ENCODE data around the gene HOXB9. TPM values are rescaled to one million over a fixed set of nuclear protein-coding genes. Genes with fewer than 3 reads are reported as not detected.

Gene HOXB9
- not detected for total RNA-seq (2013)
- polyA plus RNA-seq (not detected), polyA minus RNA-seq (0.14 and 0.56 TPM in 2 replicates), total RNA-seq (0 to 1.5 (median 0.06) reads per million in 11 experiments)

- H3K9me3 Mint-ChIP-seq = peaks cover 0 to 12% (median 2%) of the 10 kb centered on the region in 7 donors
- H3K79me2 ChIP-seq (ENCODE audit: insufficient read depth, low read length) = no peaks in the 10 kb centered on the region
- no peaks in the 10 kb centered on the region for H3K36me3 Mint-ChIP-seq
- H3K27ac ChIP-seq (ENCODE audit: low read depth in 1 of 2, low read length in 2 of 2) = no peak within 1 kb of the TSS
- WGBS (ENCODE audit: insufficient coverage) = 3% methylated on average over 26 of the region's 50 CpGs
- H3K27me3 ChIP-seq (ENCODE audit: control insufficient read depth in 2 of 2, insufficient read depth in 2 of 2, low read length in 2 of 2) = peaks cover 72 to 100% of the 10 kb centered on the region in 2 donors
- DNase-seq = no peak
- peak within 1 kb of the TSS in 1 of 3 experiments; percentile 46 for H3K4me3 ChIP-seq (replicated peaks in 1 of 3; ENCODE audit: low read depth in 2 of 3, low read length in 3 of 3)
- peaks cover 8% of the 10 kb centered on the region for H3K4me1 Mint-ChIP-seq
- no peak within 1 kb of the TSS for H3K9ac ChIP-seq (ENCODE audit: insufficient read depth, low read length, poor library complexity, severe bottlenecking)
- H3K36me3 ChIP-seq (replicated peaks in 1 of 2; ENCODE audit: control insufficient read depth in 1 of 2, insufficient read depth in 2 of 2, low read length in 2 of 2) = no peaks in the 10 kb centered on the region
- H4K20me1 ChIP-seq (ENCODE audit: insufficient read depth, low read length) = no peaks in the 10 kb centered on the region
- peak within 1 kb of the TSS; percentile 68 to 88 for H3K4me3 Mint-ChIP-seq
- H3K4me1 ChIP-seq (ENCODE audit: control insufficient read depth in 1 of 2, insufficient read depth in 2 of 2, low read length in 2 of 2) = peaks cover 5 to 13% of the 10 kb centered on the region in 2 donors
- intact Hi-C loops (cut with micrococcal nuclease) = no loop called here
- peak within 1 kb of the TSS; percentile 42 for H3K4me2 ChIP-seq (replicated peaks; ENCODE audit: extremely low read depth, low read length, poor library complexity, severe bottlenecking)
- peak within 1 kb of the TSS; percentile 11 for H2AFZ ChIP-seq (ENCODE audit: insufficient read depth, low read depth, low read length, poor library complexity, severe bottlenecking)
- H3K27ac Mint-ChIP-seq = peak within 1 kb of the TSS in 1 of 7 donors; percentile 31
- TF ChIP-seq, protein P1, sequence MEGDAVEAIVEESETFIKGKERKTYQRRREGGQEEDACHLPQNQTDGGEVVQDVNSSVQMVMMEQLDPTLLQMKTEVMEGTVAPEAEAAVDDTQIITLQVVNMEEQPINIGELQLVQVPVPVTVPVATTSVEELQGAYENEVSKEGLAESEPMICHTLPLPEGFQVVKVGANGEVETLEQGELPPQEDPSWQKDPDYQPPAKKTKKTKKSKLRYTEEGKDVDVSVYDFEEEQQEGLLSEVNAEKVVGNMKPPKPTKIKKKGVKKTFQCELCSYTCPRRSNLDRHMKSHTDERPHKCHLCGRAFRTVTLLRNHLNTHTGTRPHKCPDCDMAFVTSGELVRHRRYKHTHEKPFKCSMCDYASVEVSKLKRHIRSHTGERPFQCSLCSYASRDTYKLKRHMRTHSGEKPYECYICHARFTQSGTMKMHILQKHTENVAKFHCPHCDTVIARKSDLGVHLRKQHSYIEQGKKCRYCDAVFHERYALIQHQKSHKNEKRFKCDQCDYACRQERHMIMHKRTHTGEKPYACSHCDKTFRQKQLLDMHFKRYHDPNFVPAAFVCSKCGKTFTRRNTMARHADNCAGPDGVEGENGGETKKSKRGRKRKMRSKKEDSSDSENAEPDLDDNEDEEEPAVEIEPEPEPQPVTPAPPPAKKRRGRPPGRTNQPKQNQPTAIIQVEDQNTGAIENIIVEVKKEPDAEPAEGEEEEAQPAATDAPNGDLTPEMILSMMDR (IDR thresholded peaks at IDR 0.05) = no peak
- peaks cover 88 to 98% (median 95%) of the 10 kb centered on the region in 3 donors for H3K27me3 Mint-ChIP-seq (ENCODE audit: low read depth in 3 of 3)
- peaks cover 0 to 14% of the 10 kb centered on the region in 2 donors for H3K9me3 ChIP-seq (replicated peaks in 1 of 2; ENCODE audit: control insufficient read depth in 1 of 2, insufficient read depth in 1 of 2, low read length in 2 of 2)
Measured at GRCh38 chr17:48626245-48627117, at the start of gene HOXB9. Gene HOXB9 (minus strand): TSS chr17:48626358. CDS start chr17:48626269, 89 bp downstream.

DNA sequence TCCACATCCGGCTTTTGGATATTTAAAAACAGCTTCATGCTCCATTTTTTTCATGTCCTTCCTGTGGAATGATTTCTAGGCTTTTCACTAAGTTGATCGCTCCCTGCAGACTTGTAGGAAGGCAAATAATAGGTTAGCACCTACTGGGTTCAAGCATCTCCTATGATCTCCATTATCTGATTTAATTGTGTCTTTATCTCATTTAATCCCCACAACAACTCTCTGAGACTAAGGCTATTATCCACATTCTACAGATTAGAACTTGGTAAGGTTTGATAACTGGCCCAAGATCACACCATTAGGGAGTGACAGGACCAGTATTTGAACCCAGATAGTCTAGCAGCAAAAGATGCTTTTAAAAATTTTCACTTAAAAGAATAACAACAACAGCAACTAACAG is 46.2 kb upstream of the HOXB9 start:
- no peaks in the 10 kb centered on the region for H3K36me3 Mint-ChIP-seq

More for the DNA sequence above, 46.2 kb upstream of the HOXB9 start:
- Histone ChIP-seq H3K27me3 (ENCODE audit: control insufficient read depth in 2 of 2, insufficient read depth in 2 of 2, low read length in 2 of 2) (peaks cover 5 to 44% of the 10 kb centered on the region in 2 donors), H3K27ac (ENCODE audit: low read depth in 1 of 2, low read length in 2 of 2) (no peak overlapping the region), H3K36me3 (replicated peaks in 1 of 2; ENCODE audit: control insufficient read depth in 1 of 2, insufficient read depth in 2 of 2, low read length in 2 of 2) (no peaks in the 10 kb centered on the region), H3K9ac (ENCODE audit: insufficient read depth, low read length, poor library complexity, severe bottlenecking) (no peak overlapping the region), H3K79me2 (ENCODE audit: insufficient read depth, low read length) (no peaks in the 10 kb centered on the region), H3K9me3 (replicated peaks in 1 of 2; ENCODE audit: control insufficient read depth in 1 of 2, insufficient read depth in 1 of 2, low read length in 2 of 2) (no peaks in the 10 kb centered on the region), H3K4me1 (ENCODE audit: control insufficient read depth in 1 of 2, insufficient read depth in 2 of 2, low read length in 2 of 2) (peaks cover 0 to 5% of the 10 kb centered on the region in 2 donors), H4K20me1 (ENCODE audit: insufficient read depth, low read length) (no peaks in the 10 kb centered on the region), H3K4me2 (replicated peaks; ENCODE audit: extremely low read depth, low read length, poor library complexity, severe bottlenecking) (no peak overlapping the region), H3K4me3 (replicated peaks in 1 of 3; ENCODE audit: low read depth in 2 of 3, low read length in 3 of 3) (no peak overlapping the region), H2AFZ (ENCODE audit: insufficient read depth, low read depth, low read length, poor library complexity, severe bottlenecking) (peak overlapping the region; percentile 41)
- TF ChIP-seq, protein P1 (IDR thresholded peaks at IDR 0.05) = no peak
- intact Hi-C loops (cut with micrococcal nuclease) = loop anchor here in 1 of 2 donors (5.0 to 10.0 kb wide), 2 partner anchors 120 to 362 kb away; no protein-coding TSS in a partner anchor
- Mint-ChIP-seq H3K4me3 (peak overlapping the region in 1 of 2 donors; percentile 88), H3K27me3 (ENCODE audit: low read depth in 3 of 3) (peaks cover 29 to 76% (median 36%) of the 10 kb centered on the region in 3 donors), H3K9me3 (peaks cover 0 to 3% (median 0%) of the 10 kb centered on the region in 7 donors), H3K4me1 (peaks cover 4% of the 10 kb centered on the region), H3K27ac (no peak overlapping the region)
- 40% methylated on average over 1 of the region's 2 CpGs for WGBS (ENCODE audit: insufficient coverage)
- no peak for DNase-seq
